H7 (cell line): ENCODE data around the gene DIRAS2. TPM values are rescaled to one million over a fixed set of nuclear protein-coding genes. Genes with fewer than 3 reads are reported as not detected.

Source experiments
- DNase-seq: peaks from one replicate; pipeline ENCODE4 v3.0.0; 2012
- H3K27me3 ChIP-seq: 2 replicates; pipeline ENCODE4 v1.6.0; 2011; ENCODE audit warnings: mild to moderate bottlenecking, low read length; ENCODE audit not compliant: control insufficient read depth, insufficient read depth
- H3K36me3 ChIP-seq: replicated peaks from 2 replicates; pipeline ENCODE4 v1.5.1; 2011; ENCODE audit warnings: low read length; ENCODE audit not compliant: control insufficient read depth, insufficient read depth
- H3K4me3 ChIP-seq: 2 replicates; pipeline ENCODE4 v1.5.1; 2011; ENCODE audit warnings: low read depth, mild to moderate bottlenecking, control low read depth, low read length, moderate library complexity; ENCODE audit not compliant: insufficient read depth
- total RNA-seq: library from RNA; depleted of rRNA; stranded (reverse); fragments of >200 nt; shearing (Covaris generic); gene quantifications from 2 replicates; pipeline ENCODE4 v1.2.3, GENCODE V29; 2014; rRNA removed

The DIRAS2 gene
- total RNA-seq, 1 experiment from 2014 or later = 0.28 TPM

- Histone ChIP-seq H3K4me3 (no peak overlapping the region), H3K36me3 (no peaks in the 10 kb centered on the region), H3K27me3 (no peaks in the 10 kb centered on the region)
- no peak for DNase-seq
Measured at GRCh38 chr9:90580576-90580975, 62.0 kb downstream of the DIRAS2 start.

- no peaks in the 10 kb centered on the region for H3K36me3 ChIP-seq
- H3K27me3 ChIP-seq = no peaks in the 10 kb centered on the region
Measured at GRCh38 chr9:90579181-90579580, 63.4 kb downstream of the DIRAS2 start.

GRCh38 chr9:90578126-90578815 is 64.4 kb downstream of the DIRAS2 start:
- Histone ChIP-seq H3K4me3 (no peak overlapping the region), H3K36me3 (no peaks in the 10 kb centered on the region), H3K27me3 (no peaks in the 10 kb centered on the region)
- no peak for DNase-seq

More at GRCh38 chr9:90579181-90579580, 63.4 kb downstream of the DIRAS2 start:
- no peak overlapping the region for H3K4me3 ChIP-seq
- DNase-seq = no peak

- H3K4me3 ChIP-seq = no peak overlapping the region
- DNase-seq = no peak
Measured at GRCh38 chr9:90569511-90569910, 73.1 kb downstream of the DIRAS2 start.

GRCh38 chr9:90568667-90569066 is 74.0 kb downstream of the DIRAS2 start:
- H3K36me3 ChIP-seq = no peaks in the 10 kb centered on the region
- no peaks in the 10 kb centered on the region for H3K27me3 ChIP-seq
- DNase-seq = no peak
- H3K4me3 ChIP-seq = no peak overlapping the region

More at GRCh38 chr9:90569511-90569910, 73.1 kb downstream of the DIRAS2 start:
- H3K27me3 ChIP-seq = no peaks in the 10 kb centered on the region
- H3K36me3 ChIP-seq = no peaks in the 10 kb centered on the region

GRCh38 chr9:90562229-90562628 is 80.4 kb downstream of the DIRAS2 start:
- no peak for DNase-seq
- Histone ChIP-seq H3K4me3 (no peak overlapping the region), H3K36me3 (no peaks in the 10 kb centered on the region), H3K27me3 (no peaks in the 10 kb centered on the region)

Other genes starting within 250 kb of the DIRAS2 start
- 0.38 and 2.7 TPM in 2 replicates for gene SYK, start 159.0 kb upstream of the DIRAS2 start, total RNA-seq